Fibroblast of lung (primary cell): ENCODE results near the gene RPL29. TPM values are rescaled to one million over a fixed set of nuclear protein-coding genes. Genes with fewer than 3 reads are reported as not detected.

ENCODE experiments used
- DNase-seq, 2 donors: peaks; one replicate each; pipeline versions ENCODE4 v3.0.0 to v3.0.0-alpha.2; 2010; ENCODE audit warnings: low read depth in 2 of 2
- H2AFZ ChIP-seq: 2 replicates; pipeline ENCODE4 v1.5.1; 2012; ENCODE audit warnings: low read length, control low read depth, inconsistent platforms
- H3K27ac ChIP-seq: 2 replicates; pipeline ENCODE4 v1.5.1; 2011; ENCODE audit warnings: low read length, control low read depth; ENCODE audit not compliant: insufficient read depth
- H3K27me3 ChIP-seq: 2 replicates; pipeline ENCODE4 v1.5.1; 2011; ENCODE audit warnings: mild to moderate bottlenecking, low read length; ENCODE audit not compliant: control insufficient read depth, insufficient read depth
- H3K36me3 ChIP-seq: 2 replicates; pipeline ENCODE4 v1.5.1; 2011; ENCODE audit warnings: low read length; ENCODE audit not compliant: control insufficient read depth, insufficient read depth
- H3K4me1 ChIP-seq: 2 replicates; pipeline ENCODE4 v1.5.1; 2011; ENCODE audit warnings: low read length; ENCODE audit not compliant: control insufficient read depth, insufficient read depth; ENCODE audit errors: extremely low read depth
- H3K4me2 ChIP-seq: 2 replicates; pipeline ENCODE4 v1.5.1; 2011; ENCODE audit warnings: low read length, control low read depth; ENCODE audit not compliant: insufficient read depth; ENCODE audit errors: extremely low read depth
- H3K4me3 ChIP-seq, 4 experiments: fragments of 200-600 bp in 1 of 4; sonication (generic) in 1 of 4; replicated peaks in 1 of 4; 2 replicates each; pipeline ENCODE4 v1.5.1; 2011 to 2016; ENCODE audit warnings: low read length in 4 of 4, low read depth in 3 of 4, mild to moderate bottlenecking in 3 of 4, control low read depth in 2 of 4, inconsistent platforms in 1 of 4, mixed read lengths in 1 of 4; ENCODE audit not compliant: insufficient read depth in 1 of 4; ENCODE audit errors: control extremely low read depth in 1 of 4
- H3K79me2 ChIP-seq: 2 replicates; pipeline ENCODE4 v1.5.1; 2012; ENCODE audit warnings: mild to moderate bottlenecking, low read length, inconsistent platforms; ENCODE audit not compliant: control insufficient read depth, insufficient read depth
- H3K9ac ChIP-seq: 2 replicates; pipeline ENCODE4 v1.5.1; 2011; ENCODE audit warnings: mild to moderate bottlenecking, low read length, control low read depth; ENCODE audit not compliant: insufficient read depth
- H3K9me3 ChIP-seq: 2 replicates; pipeline ENCODE4 v1.5.1; 2012; ENCODE audit warnings: low read depth, low read length; ENCODE audit not compliant: control insufficient read depth, insufficient read depth
- H4K20me1 ChIP-seq: 2 replicates; pipeline ENCODE4 v1.5.1; 2011; ENCODE audit warnings: low read length; ENCODE audit not compliant: control insufficient read depth, insufficient read depth; ENCODE audit errors: extremely low read depth
- CTCF ChIP-seq, 2 donors: IDR thresholded peaks in 1 of 2; conservative IDR thresholded peaks in 1 of 2; 1 replicate in 1 of 2; 2 replicates in 1 of 2; pipeline ENCODE4 v1.5.1; 2011 to 2012; ENCODE audit warnings: low read length in 2 of 2, control low read depth in 1 of 2, inconsistent platforms in 1 of 2, low read depth in 1 of 2, mild to moderate bottlenecking in 1 of 2
- EZH2 ChIP-seq: IDR thresholded peaks from 2 replicates; pipeline ENCODE4 v1.5.1; 2012; ENCODE audit warnings: low read length, control low read depth, mild to moderate bottlenecking; ENCODE audit errors: missing control alignments
- polyA plus RNA-seq, 2 donors: library from polyadenylated mRNA; depleted of rRNA in 1 of 2; stranded (reverse) in 1 of 2; unstranded in 1 of 2; fragments of >200 nt; gene quantifications; 2 replicates each; pipeline ENCODE4 v1.2.1, GENCODE V29; 2011 to 2012; ENCODE audit warnings: missing spikeins in 1 of 2
- total RNA-seq: library from RNA; depleted of rRNA; stranded (reverse); fragments of >200 nt; gene quantifications from 2 replicates; pipeline ENCODE4 v1.2.1, GENCODE V29; 2014

Gene RPL29
- total and polyA plus RNA-seq, 2 donors (not counting 1 experiment from before 2014, with no cell fraction given), result 1,076 to 1,512 TPM

GRCh38 chr3:52023101-52023770 lies 27.5 kb upstream of the RPL29 start:
- no peaks in the 10 kb centered on the region for H3K36me3 ChIP-seq
- no peak for DNase-seq
- no peaks in the 10 kb centered on the region for H4K20me1 ChIP-seq
- no peak overlapping the region for H3K4me3 ChIP-seq
- no peaks in the 10 kb centered on the region for H3K79me2 ChIP-seq
- H3K27ac ChIP-seq, result no peak overlapping the region
- H3K4me2 ChIP-seq, result peak overlapping the region; percentile 25
- no peak for TF ChIP-seq CTCF (conservative IDR thresholded peaks at IDR 0.05 in 1 of 2, IDR thresholded peaks at IDR 0.05 in 1 of 2; ENCODE audit: low read depth in 1 of 2, low read length in 2 of 2)
- TF ChIP-seq EZH2, result no peak
- peaks cover 13% of the 10 kb centered on the region for H3K4me1 ChIP-seq
- no peak overlapping the region for H2AFZ ChIP-seq
- H3K27me3 ChIP-seq, result no peaks in the 10 kb centered on the region
- H3K9me3 ChIP-seq, result no peaks in the 10 kb centered on the region
- H3K9ac ChIP-seq, result no peak overlapping the region

- H3K79me2 ChIP-seq, result no peaks in the 10 kb centered on the region
- peak in 1 of 2 donors; percentile 42 for DNase-seq
- H3K36me3 ChIP-seq, result no peaks in the 10 kb centered on the region
- H4K20me1 ChIP-seq, result no peaks in the 10 kb centered on the region
- peak overlapping the region; percentile 25 for H3K4me2 ChIP-seq
- H3K4me3 ChIP-seq, result no peak overlapping the region
- no peak overlapping the region for H2AFZ ChIP-seq
- no peaks in the 10 kb centered on the region for H3K27me3 ChIP-seq
- TF ChIP-seq CTCF (conservative IDR thresholded peaks at IDR 0.05 in 1 of 2, IDR thresholded peaks at IDR 0.05 in 1 of 2; ENCODE audit: low read depth in 1 of 2, low read length in 2 of 2) (no peak), EZH2 (no peak)
- peaks cover 13% of the 10 kb centered on the region for H3K4me1 ChIP-seq
- no peaks in the 10 kb centered on the region for H3K9me3 ChIP-seq
- no peak overlapping the region for H3K9ac ChIP-seq
- no peak overlapping the region for H3K27ac ChIP-seq
Measured at GRCh38 chr3:52022323-52023100, 26.8 kb upstream of the RPL29 start.

- Histone ChIP-seq H3K4me1 (peaks cover 16% of the 10 kb centered on the region), H3K79me2 (no peaks in the 10 kb centered on the region), H3K4me2 (no peak overlapping the region), H2AFZ (no peak overlapping the region), H3K27ac (no peak overlapping the region), H3K4me3 (no peak overlapping the region), H4K20me1 (no peaks in the 10 kb centered on the region), H3K9me3 (no peaks in the 10 kb centered on the region), H3K36me3 (no peaks in the 10 kb centered on the region), H3K9ac (no peak overlapping the region), H3K27me3 (no peaks in the 10 kb centered on the region)
- DNase-seq, result no peak
- no peak for TF ChIP-seq EZH2
- TF ChIP-seq CTCF (conservative IDR thresholded peaks at IDR 0.05 in 1 of 2, IDR thresholded peaks at IDR 0.05 in 1 of 2; ENCODE audit: low read depth in 1 of 2, low read length in 2 of 2), result no peak
Measured at GRCh38 chr3:52021489-52022268, 26.0 kb upstream of the RPL29 start.
